H1 (cell line): ENCODE data around the gene MAP3K14.
A peak's percentile ranks its signal among the peaks of the same experiment; 100 is the strongest.

Experiments used
- CBX8 ChIP-seq: fragments of 300-800, 300-1000 bp; sonication (generic); IDR thresholded peaks from 2 replicates; pipeline ENCODE4 v1.7.1; 2016; ENCODE audit warnings: low read depth, low read length, borderline replicate concordance
- POLR2AphosphoS5 ChIP-seq: IDR thresholded peaks from 2 replicates; pipeline ENCODE4 v1.6.1; 2011; ENCODE audit warnings: low read depth, low read length
- TAF1 ChIP-seq: IDR thresholded peaks from 2 replicates; pipeline ENCODE4 v1.6.1; 2011; ENCODE audit warnings: mild to moderate bottlenecking, low read depth, low read length
- TF ChIP-seq, protein P1 (sequence below), 3 experiments: IDR thresholded peaks; 1 replicate in 2 of 3; 2 replicates in 1 of 3; pipeline versions ENCODE4 v1.5.1 to v1.6.1; 2011; ENCODE audit warnings: low read length in 3 of 3, mild to moderate bottlenecking in 3 of 3, inconsistent platforms in 2 of 3, low read depth in 1 of 3, moderate library complexity in 1 of 3; ENCODE audit not compliant: insufficient read depth in 1 of 3; ENCODE audit errors: control extremely low read depth in 1 of 3

- TF ChIP-seq, protein P1, sequence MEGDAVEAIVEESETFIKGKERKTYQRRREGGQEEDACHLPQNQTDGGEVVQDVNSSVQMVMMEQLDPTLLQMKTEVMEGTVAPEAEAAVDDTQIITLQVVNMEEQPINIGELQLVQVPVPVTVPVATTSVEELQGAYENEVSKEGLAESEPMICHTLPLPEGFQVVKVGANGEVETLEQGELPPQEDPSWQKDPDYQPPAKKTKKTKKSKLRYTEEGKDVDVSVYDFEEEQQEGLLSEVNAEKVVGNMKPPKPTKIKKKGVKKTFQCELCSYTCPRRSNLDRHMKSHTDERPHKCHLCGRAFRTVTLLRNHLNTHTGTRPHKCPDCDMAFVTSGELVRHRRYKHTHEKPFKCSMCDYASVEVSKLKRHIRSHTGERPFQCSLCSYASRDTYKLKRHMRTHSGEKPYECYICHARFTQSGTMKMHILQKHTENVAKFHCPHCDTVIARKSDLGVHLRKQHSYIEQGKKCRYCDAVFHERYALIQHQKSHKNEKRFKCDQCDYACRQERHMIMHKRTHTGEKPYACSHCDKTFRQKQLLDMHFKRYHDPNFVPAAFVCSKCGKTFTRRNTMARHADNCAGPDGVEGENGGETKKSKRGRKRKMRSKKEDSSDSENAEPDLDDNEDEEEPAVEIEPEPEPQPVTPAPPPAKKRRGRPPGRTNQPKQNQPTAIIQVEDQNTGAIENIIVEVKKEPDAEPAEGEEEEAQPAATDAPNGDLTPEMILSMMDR (IDR thresholded peaks at IDR 0.05; ENCODE audit: control extremely low read depth in 1 of 3, insufficient read depth in 1 of 3, low read depth in 1 of 3, low read length in 3 of 3): peak in 1 of 3 experiments; percentile 5; a peak in 1 of 4 replicates
- TF ChIP-seq CBX8 (no peak), POLR2AphosphoS5 (no peak), TAF1 (no peak)
Observed at GRCh38 chr17:45223539-45224528, 93.0 kb downstream of the MAP3K14 start.
